GM19025 (cell line): ENCODE measurements around the gene NTN1.

ENCODE experiments used
- ATAC-seq: cut with Tn5 transposase; IDR thresholded peaks from one replicate; pipeline ENCODE4 v1.9.1; 2021; ENCODE audit warnings: mild to moderate bottlenecking, low read depth, moderate library complexity; ENCODE audit not compliant: unreplicated experiment

NTN1 gene

DNA sequence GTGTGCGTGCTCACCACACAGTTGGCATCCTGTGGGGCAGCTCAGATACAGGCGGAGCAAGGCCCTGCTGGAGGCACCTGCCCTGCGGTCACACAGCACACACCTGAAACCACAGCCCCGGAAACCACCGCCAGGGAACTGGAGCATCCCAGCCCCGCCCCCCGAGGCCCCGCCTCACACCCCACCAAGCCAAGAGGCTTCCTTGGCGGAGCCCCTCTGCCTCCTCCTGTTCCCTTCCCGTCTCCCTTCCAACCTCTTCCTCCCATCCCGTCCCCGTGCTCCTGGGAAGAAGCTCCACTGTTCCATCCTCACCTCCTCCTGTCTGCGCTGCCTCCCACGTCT, 205.5 kb downstream of the NTN1 start:
- no peak for ATAC-seq

DNA sequence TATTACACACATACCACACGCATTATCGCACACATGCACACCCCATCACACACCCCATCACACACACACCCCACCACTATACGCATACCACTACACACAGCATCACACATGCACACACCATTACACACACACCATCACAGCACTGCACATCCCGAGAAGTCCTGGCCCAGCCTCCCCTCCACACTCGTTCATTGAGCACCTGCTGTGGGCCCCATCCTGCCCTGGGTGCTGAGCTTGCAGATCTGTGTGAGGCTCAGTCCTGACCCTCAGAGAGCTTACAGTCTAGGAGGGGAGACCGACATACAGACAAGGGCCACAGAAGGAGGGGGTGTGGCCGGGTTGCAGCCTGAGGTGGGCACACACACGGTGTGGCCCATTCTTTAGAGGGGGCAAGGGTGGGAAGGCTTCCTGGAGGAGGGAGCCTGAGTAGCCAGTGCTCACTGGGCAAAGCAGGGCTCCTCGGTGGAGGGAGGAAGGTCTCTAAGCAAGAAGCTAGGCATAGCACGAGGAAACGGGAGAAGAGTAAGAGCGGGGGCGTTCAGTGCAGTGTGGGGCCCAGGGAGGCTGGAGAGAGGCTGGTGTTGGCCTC, 206.6 kb downstream of the NTN1 start:
- no peak for ATAC-seq

DNA sequence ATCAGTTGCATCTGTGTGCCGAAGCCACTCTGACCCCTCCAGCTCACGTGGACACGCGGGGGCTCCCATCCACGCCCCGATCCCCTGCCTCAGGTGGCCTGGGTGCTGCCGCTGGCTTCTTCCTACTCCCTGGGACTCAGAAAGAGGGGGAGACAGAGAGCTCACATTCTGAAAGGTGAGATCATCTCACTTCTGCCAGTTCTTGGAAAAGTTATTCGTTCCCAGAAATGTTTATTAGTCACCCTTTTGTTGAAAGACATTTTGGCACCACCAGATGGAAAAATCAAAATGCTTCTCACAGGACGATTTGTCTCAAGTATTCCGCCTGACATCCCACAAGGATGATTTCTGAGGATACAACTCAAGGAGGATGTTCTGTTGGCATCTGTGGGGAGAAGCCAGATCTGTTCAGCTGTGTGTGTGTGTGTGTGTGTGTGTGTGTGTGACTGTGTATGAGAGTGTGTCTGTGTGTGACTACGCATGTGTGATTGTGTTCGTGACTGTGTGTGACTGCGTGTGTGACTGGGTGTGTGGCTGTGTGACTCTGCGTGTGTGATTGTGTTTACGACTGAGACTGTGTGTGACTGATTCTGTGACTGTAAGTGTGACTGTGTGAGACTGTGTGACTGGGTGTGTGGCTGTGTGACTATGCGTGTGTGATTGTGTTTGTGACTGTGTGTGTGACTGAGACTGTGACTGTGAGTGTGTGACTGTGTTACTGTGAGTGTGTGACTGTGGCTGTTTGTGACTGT, 207.3 kb downstream of the NTN1 start:
- no peak for ATAC-seq

DNA sequence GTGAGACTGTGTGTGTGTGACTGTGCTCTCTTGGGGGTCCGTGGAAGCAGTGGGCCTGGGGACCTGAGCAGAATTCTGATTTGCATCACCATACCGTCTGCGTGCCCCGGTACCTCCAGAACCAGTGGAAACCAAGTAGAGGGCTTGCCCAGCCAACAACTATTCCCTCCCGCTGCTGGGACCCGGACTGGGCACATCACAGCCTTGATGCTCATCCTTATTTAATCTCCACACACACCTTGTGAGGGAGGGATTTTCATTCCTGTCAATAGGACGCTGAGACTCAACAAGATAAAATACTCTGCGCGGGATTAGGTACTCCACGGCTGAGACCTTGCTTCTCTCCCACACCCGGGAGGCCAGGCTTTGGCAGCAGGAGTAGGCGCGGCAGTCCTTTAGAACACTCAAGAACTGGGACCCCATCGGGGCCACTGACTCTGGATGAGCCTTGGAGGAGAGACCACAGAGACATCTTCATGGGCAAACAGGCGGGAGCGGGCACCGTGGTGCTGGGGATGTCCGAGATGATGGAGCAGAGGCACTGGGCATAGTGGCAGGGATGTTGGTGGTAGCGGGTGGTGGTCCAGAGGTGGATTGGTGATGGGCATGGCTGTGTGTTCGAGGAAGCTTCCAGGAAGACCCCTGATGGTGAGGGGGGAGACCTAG, 208.0 kb downstream of the NTN1 start:
- no peak for ATAC-seq

DNA sequence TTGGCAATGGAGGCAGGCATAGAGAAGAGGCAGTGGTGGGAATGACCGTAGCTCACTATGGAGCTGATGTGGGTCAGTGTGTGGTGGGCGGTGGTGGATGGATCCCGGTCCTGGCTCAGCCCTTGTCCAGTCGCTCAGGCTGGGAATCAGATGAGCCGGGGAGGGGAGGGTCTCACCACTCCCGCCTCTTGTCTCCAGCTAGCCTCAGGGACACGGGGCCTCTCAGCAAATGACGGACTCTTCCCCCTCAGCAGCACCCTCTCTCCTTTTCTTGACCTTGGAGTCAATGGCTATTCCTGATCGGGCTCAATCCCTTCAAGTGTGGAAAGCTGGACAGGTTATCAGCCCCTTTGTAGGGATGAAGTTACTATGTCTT, 208.5 kb downstream of the NTN1 start:
- ATAC-seq: no peak

DNA sequence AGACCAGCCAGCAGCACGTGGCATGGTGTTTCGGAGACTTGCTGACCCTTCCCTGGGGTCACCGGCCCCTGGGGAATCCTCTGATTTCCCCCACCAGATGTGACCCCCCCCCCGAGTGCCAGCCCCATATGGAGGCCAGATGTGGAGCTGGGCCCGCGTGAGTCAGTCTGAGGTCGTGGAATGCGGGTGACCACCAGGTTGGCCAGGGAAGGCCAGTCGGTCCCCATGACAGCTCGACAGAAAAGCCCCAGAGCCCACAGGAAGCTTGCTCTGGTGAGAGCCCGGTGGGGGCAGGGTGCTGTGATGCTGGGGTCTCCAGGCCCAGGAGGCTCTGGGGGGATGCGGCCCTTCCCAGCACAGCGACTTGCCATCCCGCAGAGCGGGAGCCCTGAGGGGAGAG, 209.0 kb downstream of the NTN1 start:
- ATAC-seq: no peak

DNA sequence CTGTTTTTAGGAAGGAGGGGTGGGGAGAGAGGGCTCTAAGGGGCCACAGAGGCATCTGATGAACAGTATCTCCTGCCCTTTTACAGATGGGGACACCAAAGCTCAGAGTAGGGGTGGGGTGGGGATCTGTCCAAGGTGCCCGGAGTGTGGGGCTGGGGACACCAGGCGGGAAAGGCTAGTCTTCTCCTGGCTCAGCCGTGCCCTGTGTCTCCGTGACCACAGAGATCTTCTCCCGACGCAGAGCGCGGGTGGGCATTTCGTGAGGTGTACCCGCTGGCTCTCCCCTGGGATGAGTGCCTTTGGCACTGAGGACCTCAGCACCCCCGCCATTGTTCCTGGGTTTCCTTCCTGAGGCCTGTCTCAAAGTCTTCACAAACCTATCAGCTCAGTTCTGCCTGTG, 209.6 kb downstream of the NTN1 start:
- ATAC-seq: no peak

DNA sequence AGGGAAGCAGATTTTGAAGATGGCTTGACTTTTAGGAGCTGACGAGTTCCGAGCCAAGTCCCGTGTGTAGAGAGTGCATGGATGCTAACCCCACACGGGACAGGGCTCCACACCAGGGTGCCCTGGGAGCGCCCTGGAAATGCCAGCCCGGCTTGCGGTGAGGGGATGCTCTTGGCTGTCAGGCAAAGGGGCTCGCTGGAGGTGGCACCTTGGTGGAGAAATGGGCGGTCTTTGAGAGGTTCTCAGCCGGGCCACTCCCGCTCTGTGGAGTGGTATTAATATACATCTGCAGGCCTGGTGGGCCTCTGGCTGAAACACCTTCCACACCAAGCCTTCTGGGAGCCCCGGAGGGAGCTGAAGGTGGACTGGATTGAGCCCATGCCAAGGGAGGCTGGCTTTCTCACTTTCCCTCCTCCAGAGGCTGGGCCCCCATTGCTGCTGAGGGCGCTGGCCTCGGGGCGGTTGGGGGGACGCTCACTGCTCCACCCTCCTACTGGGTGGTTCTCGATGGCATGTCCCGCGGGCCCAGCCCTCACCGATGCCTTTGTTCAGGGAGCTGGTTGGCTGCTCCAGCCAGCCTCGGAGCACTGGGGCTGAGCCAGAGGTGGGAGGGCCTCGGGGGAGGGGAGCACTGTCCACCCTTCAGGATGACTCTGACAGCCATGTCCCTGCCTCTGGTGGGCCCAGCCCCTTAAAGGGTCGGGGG, 210.3 kb downstream of the NTN1 start:
- no peak for ATAC-seq

DNA sequence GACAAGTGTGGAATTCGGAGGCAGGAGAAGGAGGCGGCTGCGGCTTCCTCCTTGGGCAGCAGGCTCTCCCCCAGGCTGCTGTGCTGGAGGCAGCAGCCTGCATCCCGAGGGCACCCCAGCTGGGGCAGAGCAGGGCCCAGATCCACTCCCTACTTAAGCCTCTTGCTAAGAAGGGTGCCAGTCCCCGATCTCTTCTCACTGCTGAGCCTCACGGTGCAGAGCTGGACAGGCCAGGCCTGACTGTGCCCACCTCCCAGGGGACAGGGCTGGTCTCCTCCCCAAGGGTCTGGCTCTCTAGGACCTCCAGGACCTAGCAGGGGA, 210.8 kb downstream of the NTN1 start:
- no peak for ATAC-seq

DNA sequence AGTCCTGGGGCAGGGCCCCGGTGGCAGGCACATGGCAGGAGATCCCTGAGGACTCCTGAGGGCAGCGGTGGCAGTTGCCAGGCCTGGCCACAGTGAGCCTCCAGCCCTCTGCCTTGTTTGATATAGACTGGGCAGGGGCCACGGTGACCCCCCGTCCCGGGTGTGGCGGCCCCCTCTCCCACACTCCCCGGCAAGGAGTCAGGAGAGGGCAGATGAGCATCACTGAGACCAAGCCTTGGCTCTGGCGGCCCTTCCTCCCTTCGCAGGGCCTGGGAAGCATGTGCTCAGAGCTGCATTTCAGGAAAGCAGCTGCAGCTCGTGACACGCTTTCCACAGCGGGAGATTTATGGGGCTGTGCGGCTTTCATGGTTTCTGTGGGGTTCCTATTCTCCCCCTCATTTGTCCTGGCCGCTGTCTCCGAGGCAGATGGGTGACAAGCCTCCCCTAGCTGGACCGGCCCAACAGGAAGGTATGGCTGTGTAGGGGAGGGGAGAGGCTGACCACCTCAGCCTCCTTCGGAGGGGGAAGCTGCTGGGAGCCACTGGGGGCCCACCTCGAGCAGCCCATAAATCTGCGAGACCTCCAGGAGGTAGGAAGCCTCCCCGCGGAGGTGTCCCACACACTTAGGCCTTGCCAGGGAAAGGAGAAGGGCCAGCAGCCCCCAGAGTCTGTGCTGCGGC, 211.4 kb downstream of the NTN1 start:
- ATAC-seq: no peak

DNA sequence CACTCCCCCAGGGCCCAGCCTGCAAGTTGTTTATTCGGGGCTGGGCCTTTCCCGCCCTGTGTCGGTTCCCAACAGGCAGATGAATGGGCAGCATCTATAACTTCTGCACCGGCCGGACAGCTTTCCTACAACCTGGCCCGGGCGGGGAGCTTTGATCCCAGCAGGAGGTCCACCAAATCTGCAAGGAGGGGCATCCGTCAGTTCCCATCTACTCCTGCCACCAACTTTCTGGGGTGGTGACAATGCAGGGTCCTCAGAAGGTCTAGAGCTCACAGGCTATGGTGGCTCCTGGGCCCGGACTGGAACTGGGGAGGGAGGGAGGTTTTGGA, 211.9 kb downstream of the NTN1 start:
- no peak for ATAC-seq

DNA sequence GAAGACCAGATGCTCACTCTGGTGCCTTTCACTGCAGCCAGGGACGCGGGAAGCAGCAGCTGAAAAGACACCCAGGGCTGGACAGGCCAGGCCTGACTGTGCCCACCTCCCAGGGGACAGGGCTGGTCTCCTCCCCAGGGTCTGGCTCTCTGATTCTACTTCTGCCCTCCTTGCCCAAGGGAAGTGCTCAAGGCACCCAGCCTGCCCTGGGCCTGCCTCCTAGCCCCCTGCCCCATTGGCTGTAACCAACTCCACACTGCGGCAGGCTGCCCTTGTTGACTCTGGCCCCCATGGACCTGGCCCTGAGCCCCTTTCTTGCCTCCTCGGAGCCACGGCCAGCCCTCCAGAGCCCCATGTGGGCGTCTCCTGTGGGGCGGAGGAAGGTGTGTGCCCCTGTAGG, 212.5 kb downstream of the NTN1 start:
- no peak for ATAC-seq

DNA sequence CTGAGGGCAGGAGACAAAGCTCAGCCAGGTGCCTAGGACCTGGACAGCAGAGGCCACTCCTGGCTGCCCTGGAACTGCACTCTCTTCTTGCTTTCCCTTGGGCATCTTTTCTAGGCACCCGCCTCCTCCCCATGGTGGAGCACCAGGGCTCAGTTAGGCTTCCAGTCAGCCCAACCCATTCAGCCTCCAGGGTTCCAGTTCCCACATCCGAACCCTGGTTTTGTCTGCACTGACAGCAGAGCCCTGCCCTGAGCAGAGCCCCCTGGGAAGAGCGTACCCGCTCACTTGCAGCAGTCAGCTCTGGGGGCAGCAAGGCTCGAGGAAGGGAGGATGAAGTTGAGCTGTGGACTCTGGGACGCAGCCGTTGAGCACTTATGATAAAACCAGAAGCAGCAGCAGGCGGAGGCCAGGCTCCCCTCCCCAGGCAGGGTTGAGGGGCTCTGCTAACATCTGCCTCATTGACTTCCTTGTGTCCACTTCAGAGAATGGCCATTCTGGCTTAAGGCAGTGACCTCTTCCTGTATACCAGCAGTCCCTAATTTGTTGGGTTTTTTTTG, 213.2 kb downstream of the NTN1 start:
- no peak for ATAC-seq

DNA sequence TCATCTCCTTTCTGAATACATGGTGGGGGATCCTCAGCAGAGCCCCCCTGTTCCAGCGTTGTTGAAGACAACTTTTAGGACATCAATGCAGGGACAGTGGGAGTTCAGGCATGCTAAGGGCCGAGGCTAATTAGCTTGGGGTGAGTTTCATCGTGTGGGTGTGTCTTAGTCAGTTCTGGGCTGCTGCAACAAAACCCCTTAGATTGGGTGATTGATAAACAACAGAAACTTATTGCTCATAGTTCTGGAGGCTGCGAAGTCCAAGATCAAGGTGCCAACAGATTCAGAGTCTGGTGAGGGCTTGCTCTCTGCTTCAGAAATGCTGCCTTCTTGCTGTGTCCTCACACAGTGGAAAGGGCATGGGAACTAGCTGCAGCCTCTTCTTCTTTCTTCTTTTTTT, 214.0 kb downstream of the NTN1 start:
- ATAC-seq: no peak

DNA sequence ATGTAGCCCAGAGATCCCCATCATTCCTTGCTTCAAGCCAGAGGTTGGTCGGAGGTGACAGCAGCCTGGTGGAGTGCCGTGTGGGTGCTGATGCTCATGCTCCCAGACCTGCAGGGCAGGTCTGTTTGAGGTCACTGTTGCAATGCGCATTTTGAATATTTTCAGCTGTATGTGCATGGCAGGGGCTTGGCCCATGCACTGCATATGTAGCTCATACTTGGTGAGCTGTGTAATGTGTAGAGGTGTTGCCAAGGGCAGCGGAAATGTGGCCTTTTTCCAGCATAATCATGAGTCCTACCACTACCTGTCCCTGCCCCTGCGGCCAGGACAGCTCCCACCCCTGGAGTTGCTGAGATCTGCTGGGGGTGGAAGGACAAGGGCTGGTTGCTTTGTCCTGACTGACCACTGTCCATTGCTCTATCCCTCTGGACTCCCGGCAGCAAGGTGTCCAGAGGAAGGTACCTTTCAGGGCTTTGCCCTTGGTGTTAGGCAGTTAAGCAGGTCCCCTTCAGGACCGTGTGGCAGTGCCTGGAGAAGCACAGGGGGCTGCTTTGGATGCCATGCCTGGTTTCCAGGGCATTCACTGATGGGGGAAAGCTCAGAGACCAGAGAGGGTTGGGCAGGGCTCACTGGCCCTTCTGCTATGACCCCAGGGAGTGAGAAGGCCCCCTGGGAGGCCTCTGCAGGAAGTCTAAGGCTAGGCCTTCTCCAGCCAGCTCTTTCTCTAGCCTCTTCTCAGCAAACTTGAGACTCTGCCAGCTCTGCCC, 215.2 kb downstream of the NTN1 start:
- ATAC-seq: no peak

DNA sequence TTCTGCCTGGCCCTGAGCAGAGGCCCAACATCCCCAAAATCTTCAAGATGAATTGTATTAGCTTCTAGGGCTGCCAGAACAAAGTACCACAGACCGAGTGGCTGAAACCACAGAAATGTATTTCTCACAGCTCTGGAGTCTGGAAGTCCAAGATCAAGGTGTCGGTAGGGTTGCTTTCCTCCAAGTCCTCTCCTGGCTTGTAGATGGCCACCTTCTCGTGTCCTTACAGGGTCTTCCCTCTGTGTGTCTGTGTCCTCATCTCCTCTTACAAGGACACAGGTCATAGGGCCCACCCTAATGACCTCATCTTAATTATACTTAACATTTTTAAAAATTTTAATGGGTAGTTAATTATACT, 215.7 kb downstream of the NTN1 start:
- ATAC-seq: no peak

DNA sequence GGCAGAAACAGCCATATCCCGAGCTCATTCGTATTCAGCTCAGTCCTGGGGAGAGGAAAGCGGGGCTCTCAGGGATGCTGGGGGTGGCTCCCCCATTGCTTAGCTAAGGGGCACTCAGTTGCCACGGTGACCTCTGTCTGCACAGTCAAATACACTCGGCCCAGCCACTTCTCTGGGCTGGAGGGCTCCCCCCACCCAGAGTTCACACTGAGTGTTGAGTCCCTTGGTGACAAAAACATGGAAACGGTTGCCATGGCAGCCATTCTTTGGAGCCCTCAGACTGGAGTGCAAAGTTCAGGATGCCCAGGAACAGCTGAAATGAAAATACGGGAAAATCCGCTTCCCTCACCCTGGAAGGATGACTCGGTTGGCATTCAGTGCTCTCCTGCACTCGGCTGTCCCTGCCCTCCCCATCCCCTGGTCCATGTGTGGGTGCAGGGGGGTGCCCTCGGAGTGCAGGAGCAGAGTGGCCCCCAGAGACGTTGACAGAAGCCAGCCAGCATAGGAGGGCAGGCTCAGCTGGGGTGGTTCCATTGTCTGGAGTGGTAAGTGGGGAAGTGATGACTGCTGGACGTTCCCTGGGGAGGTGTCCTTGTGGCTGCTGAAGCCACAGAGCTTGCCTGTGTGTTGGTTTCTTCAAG, 216.5 kb downstream of the NTN1 start:
- ATAC-seq: no peak

DNA sequence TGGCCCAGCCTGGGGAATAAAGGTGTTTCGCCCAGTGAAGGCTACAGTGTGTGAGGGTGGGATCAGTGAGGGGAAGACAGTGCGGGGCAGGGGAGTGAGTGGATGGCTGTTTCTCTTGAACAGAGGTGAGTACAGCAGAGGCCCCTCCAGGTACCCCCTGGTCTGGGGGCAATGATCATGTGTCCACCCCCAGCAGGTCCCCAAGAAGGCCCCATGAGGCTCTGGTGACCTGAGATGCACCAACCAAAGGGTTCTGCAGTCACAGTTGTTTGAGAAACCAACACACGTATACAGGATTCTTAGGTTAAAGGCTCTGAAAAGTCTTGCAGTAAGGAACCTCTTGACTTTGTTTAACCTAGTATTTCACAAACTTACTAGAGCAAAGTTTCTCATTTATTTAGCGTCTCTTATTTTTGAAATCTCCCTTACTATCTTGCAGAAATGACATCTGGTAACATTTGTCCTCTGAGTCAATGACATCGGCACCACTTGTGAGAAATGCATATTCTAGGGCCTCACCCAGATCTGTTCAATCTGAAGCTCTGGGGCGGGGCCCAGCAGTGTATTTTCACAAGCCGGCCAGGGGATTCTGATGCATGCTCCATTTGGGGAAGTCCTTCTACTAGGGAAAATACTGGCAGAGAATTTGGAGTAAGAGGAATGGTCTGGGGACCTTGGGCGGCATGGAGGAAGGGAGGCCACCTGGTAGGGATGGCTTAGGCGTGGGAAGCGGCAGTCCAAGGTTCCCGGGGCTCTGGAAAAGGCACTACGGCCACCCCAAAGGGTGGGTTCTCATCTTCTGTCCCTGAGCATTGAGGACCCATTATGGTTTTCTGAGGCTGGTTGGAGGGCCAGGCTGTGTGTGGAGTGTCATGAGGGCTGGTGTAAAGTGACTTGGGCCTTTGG, 217.3 kb downstream of the NTN1 start:
- ATAC-seq: no peak

DNA sequence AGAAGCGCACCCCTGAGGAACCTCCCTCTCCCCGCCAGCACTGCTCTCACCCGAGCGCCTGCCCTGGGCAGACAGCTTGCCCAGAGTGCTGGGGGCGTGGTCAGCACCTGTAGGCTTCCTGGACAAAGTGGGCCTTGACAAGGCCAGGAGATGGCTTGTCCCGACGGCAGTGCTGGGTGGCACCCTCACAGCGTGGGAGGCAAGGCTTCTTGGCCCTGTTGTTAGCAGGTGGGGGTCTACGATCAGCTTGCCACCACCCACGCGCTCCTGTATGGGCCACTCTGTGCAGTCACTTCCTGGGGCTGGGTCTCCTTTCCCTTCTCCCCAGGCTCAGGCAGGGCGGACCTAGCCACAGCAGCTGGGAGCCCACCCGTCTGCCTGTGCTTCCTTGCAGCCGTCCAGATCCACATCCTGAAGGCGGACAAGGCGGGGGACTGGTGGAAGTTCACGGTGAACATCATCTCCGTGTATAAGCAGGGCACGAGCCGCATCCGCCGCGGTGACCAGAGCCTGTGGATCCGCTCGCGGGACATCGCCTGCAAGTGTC, 218.0 kb downstream of the NTN1 start:
- no peak for ATAC-seq
